OCI-LY7 (cell line): ENCODE measurements around the gene GPR25.

Source experiments
- CTCF ChIP-seq: fragments of 200-600 bp; sonication (generic); conservative IDR thresholded peaks from 2 replicates; pipeline ENCODE4 v1.5.1; 2014; ENCODE audit warnings: mild to moderate bottlenecking, antibody characterized with exemption, low read length, moderate library complexity, mixed read lengths
- EZH2phosphoT487 ChIP-seq: fragments of 200-600 bp; sonication (generic); IDR thresholded peaks from 2 replicates; pipeline ENCODE4 v1.6.1; 2018; ENCODE audit warnings: low read depth, borderline replicate concordance, mild to moderate bottlenecking, mixed run types, antibody characterized with exemption, low read length, moderate library complexity, mixed read lengths

- no peak for TF ChIP-seq CTCF
- no peak for TF ChIP-seq EZH2phosphoT487
These were observed 38.4 kb upstream of the GPR25 start for GRCh38 chr1:200834383-200834782.
